Immature natural killer cell (primary cell): ENCODE results near the gene PATJ. TPM values are rescaled to one million over a fixed set of nuclear protein-coding genes. Genes with fewer than 3 reads are reported as not detected.
"Not testable (repeated sequence)": the region's sequence is repeated elsewhere in the genome, so short reads cannot be mapped to it uniquely, and the experiment has no call there.

Source experiments
- DNase-seq, 3 donors: peaks; one replicate each; pipeline ENCODE4 v3.0.0; 2022; ENCODE audit warnings: mixed read lengths in 1 of 3
- H3K27ac Mint-ChIP-seq, 6 donors: one replicate each; pipeline ENCODE4 v1.8.0; 2020; ENCODE audit warnings: mixed read lengths in 6 of 6, mild to moderate bottlenecking in 5 of 6, inconsistent platforms in 4 of 6, moderate library complexity in 3 of 6
- H3K27me3 Mint-ChIP-seq, 3 donors: one replicate each; pipeline ENCODE4 v1.8.0; 2020 to 2021; ENCODE audit warnings: low read depth in 3 of 3, mild to moderate bottlenecking in 3 of 3, mixed read lengths in 3 of 3, moderate library complexity in 3 of 3, inconsistent platforms in 1 of 3
- H3K36me3 Mint-ChIP-seq, 3 donors: one replicate each; pipeline ENCODE4 v1.8.0; 2020; ENCODE audit warnings: mixed read lengths in 3 of 3, inconsistent platforms in 2 of 3, mild to moderate bottlenecking in 2 of 3
- H3K4me1 Mint-ChIP-seq, 2 donors: one replicate each; pipeline ENCODE4 v1.8.0; 2020; ENCODE audit warnings: inconsistent platforms in 2 of 2, mild to moderate bottlenecking in 2 of 2, mixed read lengths in 2 of 2, moderate library complexity in 1 of 2
- H3K4me3 Mint-ChIP-seq, 5 donors: one replicate each; pipeline ENCODE4 v1.8.0; 2020; ENCODE audit warnings: mild to moderate bottlenecking in 5 of 5, mixed read lengths in 5 of 5, inconsistent platforms in 3 of 5, moderate library complexity in 3 of 5
- H3K9me3 Mint-ChIP-seq, 6 donors: one replicate each; pipeline ENCODE4 v1.8.0; 2020; ENCODE audit warnings: mild to moderate bottlenecking in 6 of 6, mixed read lengths in 6 of 6, inconsistent platforms in 4 of 6, moderate library complexity in 3 of 6
- polyA plus RNA-seq, 3 donors: library from polyadenylated mRNA; unstranded; fragments of 300-500 nt; fragmentation: Illumina TruSeq; gene quantifications; one replicate each; pipeline ENCODE4 v1.2.3, GENCODE V29; 2021

PATJ gene
- polyA plus RNA-seq, 3 donors from 2014 or later, result 2.9 to 7.2 (median 5.9) TPM

DNA sequence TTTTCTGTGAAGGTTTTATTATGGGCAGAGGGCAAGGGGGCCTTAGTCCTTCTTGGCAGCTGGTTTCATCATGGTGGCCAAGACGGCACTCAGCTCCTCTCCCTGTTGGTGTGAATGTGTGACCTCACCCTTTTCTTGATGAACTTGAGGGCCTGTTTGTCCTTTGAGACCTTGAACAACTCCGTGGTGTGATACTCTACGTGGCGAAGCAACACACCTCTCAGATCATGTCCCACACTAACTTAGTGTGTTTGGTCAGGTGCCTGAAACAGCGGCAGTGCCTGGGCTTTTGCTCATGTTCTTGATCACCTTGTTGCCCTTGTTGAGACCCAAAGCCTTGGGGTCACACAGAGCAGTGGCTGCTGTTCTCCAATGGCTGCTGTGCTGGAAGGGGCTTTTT is 465.8 kb downstream of the PATJ start:
- Mint-ChIP-seq H3K4me1 (no peaks in the 10 kb centered on the region), H3K4me3 (no peak overlapping the region), H3K27me3 (peaks cover 1 to 3% (median 3%) of the 10 kb centered on the region in 3 donors), H3K27ac (no peak overlapping the region), H3K9me3 (peaks cover 4 to 17% (median 10%) of the 10 kb centered on the region in 6 donors), H3K36me3 (peaks cover 0 to 4% (median 0%) of the 10 kb centered on the region in 3 donors)
- no peak for DNase-seq

DNA sequence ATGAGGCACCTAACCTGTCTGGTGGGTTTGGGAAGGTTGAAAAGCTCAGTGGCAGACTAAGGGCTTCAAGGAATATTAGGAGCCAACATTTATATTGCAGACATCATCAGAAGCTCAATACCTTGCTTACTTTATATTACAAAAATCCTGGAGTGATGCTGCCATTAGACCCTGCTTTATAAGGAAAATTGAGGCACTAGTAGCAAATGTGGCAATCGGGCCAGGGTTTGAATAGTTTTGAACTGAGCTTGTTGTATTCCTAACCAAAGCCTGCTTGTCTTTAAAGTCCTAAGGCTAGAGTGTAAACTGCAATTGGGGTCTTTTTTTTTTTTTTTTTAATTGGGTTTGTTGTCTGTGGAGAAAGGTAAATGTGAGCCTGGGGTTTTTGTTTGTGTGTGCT is 466.7 kb downstream of the PATJ start:
- DNase-seq, result no peak
- peaks cover 0 to 4% (median 0%) of the 10 kb centered on the region in 3 donors for H3K36me3 Mint-ChIP-seq
- H3K4me3 Mint-ChIP-seq, result no peak overlapping the region
- no peaks in the 10 kb centered on the region for H3K4me1 Mint-ChIP-seq
- peaks cover under 1 to 3% (median 1%) of the 10 kb centered on the region in 3 donors for H3K27me3 Mint-ChIP-seq
- H3K27ac Mint-ChIP-seq, result no peak overlapping the region
- H3K9me3 Mint-ChIP-seq, result peaks cover 4 to 17% (median 10%) of the 10 kb centered on the region in 6 donors

- Mint-ChIP-seq H3K4me1 (no peaks in the 10 kb centered on the region), H3K4me3 (no peak overlapping the region), H3K36me3 (peaks cover 0 to 4% (median 0%) of the 10 kb centered on the region in 3 donors), H3K27ac (no peak overlapping the region), H3K27me3 (peaks cover 0 to 3% (median 1%) of the 10 kb centered on the region in 3 donors), H3K9me3 (peaks cover 4 to 17% (median 10%) of the 10 kb centered on the region in 6 donors)
- DNase-seq, result no peak
Observed at GRCh38 chr1:62209931-62210595, 467.8 kb downstream of the PATJ start.

GRCh38 chr1:62210960-62211359 is 468.7 kb downstream of the PATJ start:
- Mint-ChIP-seq H3K27ac (no peak overlapping the region), H3K36me3 (peaks cover 0 to 4% (median 0%) of the 10 kb centered on the region in 3 donors), H3K4me3 (no peak overlapping the region), H3K27me3 (peaks cover 0 to 3% (median 1%) of the 10 kb centered on the region in 3 donors), H3K4me1 (no peaks in the 10 kb centered on the region), H3K9me3 (peaks cover 4 to 17% (median 10%) of the 10 kb centered on the region in 6 donors)
- DNase-seq, result no peak

DNA sequence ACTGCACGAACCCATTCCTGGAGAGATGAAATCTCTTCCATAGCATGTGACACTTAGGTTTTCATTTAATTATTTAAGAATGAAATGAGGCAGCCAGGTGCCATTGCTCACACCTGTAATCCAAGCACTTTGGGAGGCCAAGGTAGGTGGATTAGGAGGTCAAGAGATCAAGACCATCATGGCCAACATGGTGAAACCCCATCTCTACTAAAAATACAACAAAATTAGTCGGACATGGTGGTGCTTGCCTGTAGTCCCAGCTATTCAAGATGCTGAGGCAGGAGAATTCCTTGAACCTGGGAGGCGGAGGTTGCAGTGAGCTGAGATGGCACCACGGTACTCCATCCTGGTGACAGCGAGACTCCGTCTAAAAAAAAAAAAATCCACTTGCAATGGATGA is 470.1 kb downstream of the PATJ start:
- H3K9me3 Mint-ChIP-seq, result peaks cover 4 to 17% (median 10%) of the 10 kb centered on the region in 6 donors
- H3K36me3 Mint-ChIP-seq, result peaks cover 0 to 4% (median 0%) of the 10 kb centered on the region in 3 donors
- H3K27me3 Mint-ChIP-seq, result peaks cover 1 to 3% (median 1%) of the 10 kb centered on the region in 3 donors
- H3K27ac Mint-ChIP-seq, result no peak overlapping the region
- H3K4me1 Mint-ChIP-seq, result no peaks in the 10 kb centered on the region
- DNase-seq, result no peak
- H3K4me3 Mint-ChIP-seq, result no peak overlapping the region

GRCh38 chr1:62213075-62213914 is 471.0 kb downstream of the PATJ start:
- Mint-ChIP-seq H3K27ac (no peak overlapping the region), H3K9me3 (peaks cover 4 to 17% (median 10%) of the 10 kb centered on the region in 6 donors), H3K4me1 (no peaks in the 10 kb centered on the region), H3K27me3 (peaks cover 1 to 3% (median 2%) of the 10 kb centered on the region in 3 donors), H3K4me3 (no peak overlapping the region), H3K36me3 (peaks cover 0 to 4% (median 0%) of the 10 kb centered on the region in 3 donors)
- no peak for DNase-seq

DNA sequence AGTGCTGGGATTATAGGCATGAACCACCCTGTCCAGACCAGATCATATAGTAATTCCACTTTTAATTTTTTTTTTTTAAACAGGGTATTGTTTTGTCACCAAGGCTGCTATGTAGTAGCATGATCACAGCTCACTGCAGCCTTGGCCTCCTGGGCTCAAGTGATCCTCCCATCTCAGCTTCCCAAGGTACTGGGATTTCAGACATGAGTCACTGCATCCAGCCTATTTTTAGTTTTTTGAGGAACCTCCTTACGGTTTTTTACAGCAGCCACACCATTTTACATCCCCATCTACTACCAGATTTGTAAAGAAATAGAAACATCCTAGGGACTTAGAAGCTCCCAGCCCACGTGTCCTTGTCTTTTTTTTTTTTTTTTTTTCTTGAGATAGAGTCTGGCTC is 476.3 kb downstream of the PATJ start:
- H3K27ac Mint-ChIP-seq, result no peak overlapping the region
- no peak for DNase-seq
- H3K9me3 Mint-ChIP-seq, result no peaks in the 10 kb centered on the region
- H3K4me3 Mint-ChIP-seq, result no peak overlapping the region
- H3K27me3 Mint-ChIP-seq, result peaks cover 0 to 2% (median 0%) of the 10 kb centered on the region in 3 donors
- H3K4me1 Mint-ChIP-seq, result no peaks in the 10 kb centered on the region
- H3K36me3 Mint-ChIP-seq, result no peaks in the 10 kb centered on the region

GRCh38 chr1:62220456-62220855 is 478.2 kb downstream of the PATJ start:
- not testable (repeated sequence) for H3K4me3 Mint-ChIP-seq, H3K27me3 Mint-ChIP-seq, H3K27ac Mint-ChIP-seq, DNase-seq, H3K36me3 Mint-ChIP-seq, H3K9me3 Mint-ChIP-seq, H3K4me1 Mint-ChIP-seq

DNA sequence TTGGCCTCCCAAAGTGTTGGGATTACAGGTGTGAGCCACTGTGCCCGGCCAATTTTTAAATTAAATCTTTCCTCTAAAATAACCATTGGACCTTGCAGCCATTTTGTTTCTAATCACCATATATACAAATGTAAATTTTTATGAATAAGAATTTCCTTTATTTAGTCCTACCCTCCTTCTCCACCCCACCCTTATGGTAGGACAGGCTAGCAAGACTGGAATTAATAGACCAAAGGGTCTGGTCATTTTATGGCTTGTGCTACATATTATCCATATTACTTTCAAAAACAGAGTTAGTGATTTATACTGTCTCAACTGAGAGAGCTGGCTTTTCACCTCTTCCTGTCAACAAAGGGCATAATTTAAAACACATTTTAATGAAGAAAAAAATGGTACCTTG is 478.9 kb downstream of the PATJ start:
- Mint-ChIP-seq H3K27me3 (peaks cover 0 to 2% (median 0%) of the 10 kb centered on the region in 3 donors), H3K9me3 (no peaks in the 10 kb centered on the region), H3K4me3 (no peak overlapping the region), H3K27ac (no peak overlapping the region), H3K36me3 (no peaks in the 10 kb centered on the region), H3K4me1 (no peaks in the 10 kb centered on the region)
- no peak for DNase-seq

DNA sequence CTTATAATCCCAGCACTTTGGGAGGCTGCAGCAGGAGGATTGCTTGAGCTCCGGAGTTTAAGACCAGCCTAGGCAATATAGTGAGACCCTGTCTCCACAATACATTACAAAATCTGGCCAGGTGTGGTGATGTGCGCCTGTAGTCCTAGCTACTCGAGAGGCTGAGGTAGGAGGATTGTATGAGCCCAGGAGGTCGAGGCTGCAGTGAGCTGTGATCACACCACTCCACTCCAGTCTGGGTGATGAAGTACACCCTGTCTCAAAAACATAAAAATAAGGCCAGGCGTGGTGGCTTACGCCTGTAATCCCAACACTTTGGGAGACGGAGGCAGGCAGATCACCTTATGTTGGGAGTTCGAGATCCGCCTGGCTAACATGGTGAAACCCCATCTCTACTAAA is 480.0 kb downstream of the PATJ start:
- H3K27ac Mint-ChIP-seq, result no peak overlapping the region
- DNase-seq, result no peak
- no peak overlapping the region for H3K4me3 Mint-ChIP-seq
- H3K27me3 Mint-ChIP-seq, result peaks cover 0 to 3% (median 0%) of the 10 kb centered on the region in 3 donors
- no peaks in the 10 kb centered on the region for H3K4me1 Mint-ChIP-seq
- no peaks in the 10 kb centered on the region for H3K36me3 Mint-ChIP-seq
- H3K9me3 Mint-ChIP-seq, result no peaks in the 10 kb centered on the region

DNA sequence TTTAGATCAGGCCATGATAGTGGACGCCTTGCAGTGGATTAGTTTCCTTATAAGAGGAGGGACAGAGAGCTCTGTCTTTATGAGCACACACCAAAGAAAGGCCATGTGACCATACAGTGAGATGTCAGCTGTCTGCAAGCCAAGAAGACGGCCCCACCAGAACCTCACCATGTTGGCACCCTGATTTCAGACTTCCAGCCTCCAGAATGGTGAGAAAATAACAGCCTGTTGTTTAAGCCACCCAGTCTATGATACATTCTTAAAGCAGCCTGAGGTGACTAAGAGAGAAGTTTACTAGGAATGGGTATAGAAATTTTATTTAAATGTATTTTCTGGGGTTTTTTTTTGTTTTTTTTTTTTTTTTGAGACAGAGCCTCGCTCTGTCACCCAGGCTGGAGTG is 481.9 kb downstream of the PATJ start:
- no peak for DNase-seq
- no peak overlapping the region for H3K4me3 Mint-ChIP-seq
- peaks cover 0 to 1% (median 0%) of the 10 kb centered on the region in 3 donors for H3K27me3 Mint-ChIP-seq
- no peaks in the 10 kb centered on the region for H3K4me1 Mint-ChIP-seq
- no peak overlapping the region for H3K27ac Mint-ChIP-seq
- H3K9me3 Mint-ChIP-seq, result no peaks in the 10 kb centered on the region
- H3K36me3 Mint-ChIP-seq, result no peaks in the 10 kb centered on the region

DNA sequence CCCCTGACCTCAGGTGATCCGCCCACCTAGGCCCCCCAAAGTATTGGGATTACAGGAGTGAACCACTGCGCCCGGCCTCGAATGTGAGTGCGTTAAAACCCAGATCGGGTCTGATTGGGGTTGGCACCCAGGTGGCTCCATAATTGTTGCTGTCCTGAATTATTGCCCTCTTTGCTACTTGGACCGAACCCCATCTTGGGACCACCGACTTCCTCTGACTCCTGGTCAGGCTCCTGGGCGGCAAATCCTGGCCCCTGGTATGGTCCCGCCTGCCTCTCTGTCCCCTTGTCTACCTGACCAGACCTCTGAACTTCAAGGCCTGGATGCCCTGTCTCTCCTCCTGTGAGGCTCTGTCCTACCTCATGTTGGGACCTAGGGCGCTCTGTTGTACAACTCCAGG is 485.2 kb downstream of the PATJ start:
- Mint-ChIP-seq H3K36me3 (no peaks in the 10 kb centered on the region), H3K27ac (no peak overlapping the region)

More for the DNA sequence above, 485.2 kb downstream of the PATJ start:
- Mint-ChIP-seq H3K4me1 (no peaks in the 10 kb centered on the region), H3K9me3 (no peaks in the 10 kb centered on the region), H3K4me3 (no peak overlapping the region), H3K27me3 (peaks cover 0 to 3% (median 0%) of the 10 kb centered on the region in 3 donors)
- DNase-seq, result no peak
